ENCODE data around the gene DBH.
"Not testable (repeated sequence)": the region's sequence is repeated elsewhere in the genome, so short reads cannot be mapped to it uniquely, and the experiment has no call there.

DBH gene

DNA sequence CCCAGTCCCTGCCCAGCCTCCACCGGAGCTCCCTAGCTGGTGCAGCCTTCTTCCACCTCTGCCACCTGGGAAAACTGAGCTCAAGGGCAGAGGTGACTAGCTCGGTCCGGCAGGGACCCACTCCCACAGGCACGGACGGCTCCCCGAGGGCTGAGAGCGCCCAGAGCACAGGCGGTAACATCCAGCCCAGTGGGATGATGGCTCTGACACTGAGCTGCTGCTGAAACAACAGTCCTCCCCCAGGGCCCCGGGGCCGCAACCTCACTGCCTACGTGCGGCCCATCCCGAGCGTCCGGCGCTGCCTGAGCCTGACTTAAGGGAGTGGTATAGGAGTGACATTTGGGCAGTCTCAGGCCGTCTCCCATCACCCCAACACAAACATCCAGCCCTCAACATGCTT, 30.7 kb upstream of the DBH start:
- no peak for DNase-seq

DNA sequence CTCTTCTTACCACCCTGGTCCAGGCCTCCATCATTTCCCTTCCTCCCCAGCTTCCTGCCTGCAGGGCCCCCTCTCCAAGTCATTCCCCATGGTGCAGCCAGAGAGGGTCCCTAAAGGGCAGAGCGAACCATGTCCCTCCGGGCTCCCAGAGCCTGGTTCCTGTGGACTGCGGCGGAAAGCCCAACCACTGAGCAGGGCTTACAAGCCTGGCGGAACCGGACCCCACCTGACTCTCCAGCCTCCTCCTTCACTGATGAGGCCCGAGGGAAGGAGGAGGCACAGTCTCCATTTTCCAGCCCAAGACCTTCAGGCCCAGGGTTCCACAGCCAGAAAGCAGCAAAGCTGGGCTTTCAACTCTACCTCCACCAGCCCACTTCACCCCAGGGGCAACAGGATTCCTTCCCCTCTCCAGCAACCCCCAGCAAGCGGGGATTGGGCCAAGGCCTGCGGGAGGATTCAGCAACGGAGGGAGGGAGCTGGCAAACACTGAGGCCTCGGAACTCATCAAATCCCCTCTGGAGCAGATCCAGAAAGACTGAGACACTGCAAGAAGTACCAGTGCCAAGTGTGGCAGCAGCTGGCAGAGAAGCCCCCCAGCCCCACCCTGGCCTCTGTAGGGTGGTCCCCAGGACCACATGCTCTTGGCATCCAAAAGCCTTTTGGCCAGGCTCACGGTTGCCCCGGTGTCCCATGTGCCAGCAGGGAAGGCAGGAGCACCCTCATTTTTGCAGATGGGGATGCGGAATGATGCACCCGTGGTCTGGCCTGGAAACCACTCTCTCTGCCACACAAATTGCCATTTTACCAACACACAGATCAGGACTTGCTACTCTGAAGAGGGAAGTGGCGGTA, 30.1 kb upstream of the DBH start:
- no peak for DNase-seq

DNA sequence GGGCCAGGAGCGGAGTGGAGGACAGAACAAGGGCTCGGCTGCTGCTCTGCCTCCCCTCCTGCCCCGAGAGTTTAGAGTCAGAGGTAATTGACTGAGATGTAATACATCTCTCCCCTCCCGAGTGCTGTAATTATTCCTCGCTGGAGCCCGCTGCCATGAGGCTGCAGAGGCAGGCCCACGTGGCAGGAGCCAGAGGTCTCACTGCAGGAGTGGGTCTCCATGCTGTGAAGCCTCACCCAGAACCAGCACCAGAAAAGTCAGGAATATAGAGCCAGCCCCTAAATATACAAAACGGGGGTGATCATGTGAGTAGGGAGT, 29.5 kb upstream of the DBH start:
- no peak for DNase-seq

DNA sequence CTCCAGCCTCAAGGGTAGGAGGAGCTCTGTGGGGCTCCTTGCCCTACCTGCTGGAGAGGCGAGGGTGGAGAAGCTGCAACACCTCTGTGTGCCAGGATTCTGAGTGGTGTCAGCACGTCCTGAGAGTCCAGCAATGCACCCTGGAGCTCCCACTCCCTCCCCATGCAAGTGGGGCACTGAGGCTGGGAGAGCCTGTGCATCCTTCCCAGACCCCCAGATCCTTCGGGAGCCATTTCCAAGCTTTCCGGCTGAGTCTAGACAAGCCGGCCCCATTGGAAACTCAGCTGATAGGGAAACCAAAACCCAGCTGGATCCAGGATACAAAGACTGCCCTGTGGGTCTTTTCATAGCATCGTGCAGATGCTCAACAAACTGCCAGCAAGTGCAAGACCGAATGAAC, 28.8 kb upstream of the DBH start:
- DNase-seq: no peak

- DNase-seq: no peak
These were observed 28.2 kb upstream of the DBH start for GRCh38 chr9:133607976-133608375.

DNA sequence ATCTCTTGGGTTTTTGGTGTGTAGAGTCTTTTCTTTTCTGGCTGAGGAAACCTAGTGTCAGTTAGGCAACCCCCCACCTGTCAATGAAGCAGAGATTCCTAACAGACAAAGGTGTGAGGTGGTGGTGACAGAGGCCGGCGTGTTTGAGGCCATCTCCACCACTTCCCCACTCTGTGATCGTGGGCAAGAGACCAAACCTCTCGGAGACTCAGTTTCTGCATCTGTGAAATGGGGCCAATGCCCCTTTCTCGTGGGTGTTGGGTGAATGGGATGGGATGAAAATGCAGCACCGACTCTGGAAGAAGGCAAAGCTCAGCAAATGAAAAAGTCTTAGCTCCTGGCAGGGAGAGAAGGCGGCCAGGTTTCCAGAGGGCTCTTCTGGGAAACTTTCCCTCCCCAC, 27.8 kb upstream of the DBH start:
- DNase-seq: no peak

- no peak for DNase-seq
These were observed 27.3 kb upstream of the DBH start for GRCh38 chr9:133608889-133609288.

DNA sequence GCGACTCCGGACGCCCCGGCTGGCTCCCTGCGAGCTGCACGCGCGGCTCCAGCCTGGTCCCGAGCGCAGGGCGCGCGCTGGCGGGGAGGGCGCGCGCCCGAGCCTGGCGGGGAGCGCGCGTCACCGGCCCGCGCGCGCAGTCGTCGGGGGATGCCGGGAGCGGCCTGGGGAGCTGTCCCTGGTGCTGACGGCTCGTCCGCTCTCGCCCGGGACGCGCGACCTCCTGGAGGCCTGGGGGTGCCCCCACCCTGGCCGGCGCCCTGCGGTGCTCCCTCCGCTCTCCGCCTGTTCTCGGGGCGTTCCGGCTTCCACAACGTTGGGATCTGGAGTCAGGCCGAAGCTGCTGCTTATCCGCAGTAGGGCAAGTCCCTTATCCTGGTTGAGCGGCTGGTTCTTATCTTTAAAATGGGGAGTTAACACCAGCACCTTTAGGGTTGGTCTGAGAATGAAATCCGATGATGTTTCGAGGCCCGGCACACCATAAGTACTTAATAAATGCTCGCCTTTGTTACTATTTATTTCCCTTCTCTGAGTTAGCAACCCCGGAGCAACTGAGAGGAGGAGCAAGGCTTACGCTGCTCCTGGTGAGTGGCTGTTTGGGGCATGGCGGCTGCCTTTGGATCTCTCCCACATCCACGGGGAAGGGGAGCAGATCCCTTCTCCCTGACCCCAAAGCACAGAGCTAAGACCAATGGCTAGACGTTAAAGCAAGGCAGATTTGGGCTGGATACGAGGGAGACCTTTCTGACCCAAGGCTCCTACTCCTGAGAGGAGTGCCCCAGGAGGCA, 26.7 kb upstream of the DBH start, which contains the start of gene FAM163B:
Gene FAM163B (minus strand): TSS at position 79 of the 788 bp plus-strand sequence. CDS start 29,166 bp downstream, outside the sequence.
- no peak for DNase-seq

- no peak for DNase-seq
These were observed 25.3 kb upstream of the DBH start for GRCh38 chr9:133610845-133611244.

GRCh38 chr9:133612051-133612450, 24.1 kb upstream of the DBH start:
- DNase-seq: no peak

GRCh38 chr9:133612816-133613215, 23.3 kb upstream of the DBH start:
- no peak for DNase-seq

- DNase-seq: no peak
These were observed 22.7 kb upstream of the DBH start for GRCh38 chr9:133613432-133613831.

DNA sequence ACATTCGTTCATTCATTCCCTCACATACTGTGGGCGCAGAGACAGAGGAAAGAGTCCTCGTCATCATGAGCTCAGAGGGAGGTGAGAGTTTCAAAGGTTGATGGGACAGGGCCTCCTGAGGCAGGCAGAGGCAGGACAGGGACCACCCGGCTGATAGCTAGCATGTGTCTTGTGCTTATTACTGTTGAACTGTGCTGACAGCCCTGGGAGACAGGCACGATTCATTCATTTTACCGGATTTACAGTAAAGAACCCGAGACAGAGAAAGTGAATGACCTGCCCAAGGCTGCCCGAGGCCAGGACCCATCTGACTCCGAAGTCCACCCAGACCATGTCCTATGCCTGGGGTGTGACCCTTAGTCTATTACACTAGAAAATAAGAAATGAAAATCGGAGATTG, 22.1 kb upstream of the DBH start:
- no peak for DNase-seq

- DNase-seq: no peak
These were observed 21.5 kb upstream of the DBH start for GRCh38 chr9:133614678-133615077.

- DNase-seq: no peak
These were observed 21.0 kb upstream of the DBH start for GRCh38 chr9:133615186-133615585.

DNA sequence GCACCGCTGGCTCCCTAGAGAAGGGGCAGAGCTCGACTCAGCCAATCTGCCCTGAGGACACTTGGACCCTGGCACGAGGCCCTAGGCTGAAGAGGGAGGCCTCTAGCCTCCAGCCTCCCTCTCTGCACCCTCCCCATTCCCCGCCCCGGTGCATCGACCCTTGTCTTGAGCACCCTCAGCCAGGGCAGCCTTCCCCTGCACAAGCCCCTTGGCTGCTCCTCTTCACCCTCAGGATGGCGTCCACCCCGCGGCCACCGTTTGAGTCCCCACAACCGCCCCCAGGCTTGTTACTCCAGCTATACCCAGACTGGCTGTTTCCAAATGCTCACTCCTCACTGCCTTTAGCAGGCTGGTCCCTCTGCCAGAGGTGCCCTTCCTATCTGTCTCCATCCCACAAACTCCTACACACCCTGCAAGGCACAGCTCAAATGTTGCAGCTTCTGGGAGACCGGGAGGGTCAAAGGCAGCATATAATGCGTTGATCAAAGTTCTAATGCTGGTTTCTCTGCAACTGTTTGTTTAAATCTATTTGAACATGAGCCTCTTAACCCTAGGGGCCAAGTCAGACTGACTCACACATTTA, 20.5 kb upstream of the DBH start:
- no peak for DNase-seq

- no peak for DNase-seq
These were observed 19.3 kb upstream of the DBH start for GRCh38 chr9:133616643-133617405.

GRCh38 chr9:133618726-133619125, 17.4 kb upstream of the DBH start:
- DNase-seq: no peak

- DNase-seq: peak; percentile 47
These were observed 16.4 kb upstream of the DBH start for GRCh38 chr9:133619791-133620190.

DNA sequence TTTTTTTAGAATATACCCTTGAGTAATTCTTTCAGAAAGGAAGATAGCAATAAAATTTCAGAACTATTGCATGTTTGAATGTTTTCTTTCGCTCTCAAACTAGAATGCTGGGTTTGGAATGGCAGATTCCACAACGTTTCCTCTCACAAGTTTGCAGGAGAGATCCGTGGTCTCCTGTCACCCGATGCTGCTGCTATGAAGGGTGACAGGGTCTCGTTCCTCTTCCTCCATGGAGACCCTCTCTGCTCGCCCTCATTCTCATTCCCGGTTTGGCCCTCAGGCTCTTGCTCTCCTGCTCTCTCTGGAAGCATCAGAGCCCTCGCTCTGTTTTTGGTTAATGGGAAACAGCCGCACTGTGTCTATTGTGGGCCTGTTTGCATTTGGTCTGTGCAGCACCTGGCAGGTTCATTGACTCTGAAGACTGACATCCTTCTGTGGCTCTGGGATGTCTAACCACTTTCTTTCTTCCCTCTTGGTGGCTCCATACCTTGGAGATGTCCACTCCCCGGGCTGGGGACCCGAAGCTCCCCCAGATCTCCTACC, 14.4 kb upstream of the DBH start:
- DNase-seq: no peak

GRCh38 chr9:133622555-133622954, 13.6 kb upstream of the DBH start:
- no peak for DNase-seq

DNA sequence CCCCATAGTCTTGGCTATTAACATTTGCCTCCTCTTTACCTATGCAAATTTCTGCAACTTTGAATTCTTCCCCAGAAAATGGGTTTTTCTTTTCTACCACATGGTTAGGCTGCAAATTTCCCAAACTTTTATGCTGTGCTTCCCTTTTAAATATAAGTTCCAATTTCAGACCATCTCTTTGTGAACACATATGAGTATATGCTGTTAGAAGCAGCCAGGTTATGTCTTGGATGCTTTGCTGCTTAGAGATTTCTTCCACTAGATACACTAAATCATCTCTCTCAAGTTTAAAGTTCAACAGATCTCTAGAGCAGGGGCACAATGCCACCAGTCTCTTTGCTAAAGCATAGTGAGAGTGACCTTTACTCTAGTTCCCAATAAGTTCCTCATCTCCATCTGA, 10.2 kb upstream of the DBH start:
- DNase-seq: not testable (repeated sequence)

DNA sequence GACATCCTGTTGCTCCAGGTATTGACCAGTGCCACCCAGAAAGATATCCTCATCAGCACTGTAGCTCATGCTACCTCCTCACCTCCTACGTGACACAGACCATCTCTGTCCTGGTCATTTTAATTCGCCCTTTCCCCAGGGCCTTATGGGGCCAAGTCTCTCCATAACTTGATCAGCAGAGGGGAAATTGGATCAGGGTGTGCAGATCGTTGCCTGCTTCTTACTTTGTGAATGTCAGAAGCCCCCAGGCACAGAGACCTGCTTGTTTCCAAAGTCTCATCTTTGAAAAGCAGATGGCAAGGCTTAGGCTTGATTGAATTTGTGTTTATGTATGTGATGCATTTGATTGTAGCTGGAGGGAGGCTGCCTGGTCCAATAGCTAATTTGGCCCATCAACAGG, 8.8 kb upstream of the DBH start:
- no peak for DNase-seq

Data from CD4-positive, alpha-beta T cell treated with Interferon gamma for 1 hour (primary cell).